Stimulated activated CD4-positive, alpha-beta T cell treated with anti-CD3 and anti-CD28 coated beads, Interleukin-15, amount 100 ng/mL, for 48 hours (primary cell): ENCODE results near the gene TAF4.
"Not testable (repeated sequence)": the region's sequence is repeated elsewhere in the genome, so short reads cannot be mapped to it uniquely, and the experiment has no call there.

Experiments
- DNase-seq, 2 donors: peaks; one replicate each; pipeline ENCODE4 v3.0.0-alpha.2; 2020; ENCODE audit warnings: low read depth in 2 of 2

Gene TAF4

GRCh38 chr20:62073323-62073722 lies 7.6 kb upstream of the TAF4 start:
- DNase-seq = no peak

DNA sequence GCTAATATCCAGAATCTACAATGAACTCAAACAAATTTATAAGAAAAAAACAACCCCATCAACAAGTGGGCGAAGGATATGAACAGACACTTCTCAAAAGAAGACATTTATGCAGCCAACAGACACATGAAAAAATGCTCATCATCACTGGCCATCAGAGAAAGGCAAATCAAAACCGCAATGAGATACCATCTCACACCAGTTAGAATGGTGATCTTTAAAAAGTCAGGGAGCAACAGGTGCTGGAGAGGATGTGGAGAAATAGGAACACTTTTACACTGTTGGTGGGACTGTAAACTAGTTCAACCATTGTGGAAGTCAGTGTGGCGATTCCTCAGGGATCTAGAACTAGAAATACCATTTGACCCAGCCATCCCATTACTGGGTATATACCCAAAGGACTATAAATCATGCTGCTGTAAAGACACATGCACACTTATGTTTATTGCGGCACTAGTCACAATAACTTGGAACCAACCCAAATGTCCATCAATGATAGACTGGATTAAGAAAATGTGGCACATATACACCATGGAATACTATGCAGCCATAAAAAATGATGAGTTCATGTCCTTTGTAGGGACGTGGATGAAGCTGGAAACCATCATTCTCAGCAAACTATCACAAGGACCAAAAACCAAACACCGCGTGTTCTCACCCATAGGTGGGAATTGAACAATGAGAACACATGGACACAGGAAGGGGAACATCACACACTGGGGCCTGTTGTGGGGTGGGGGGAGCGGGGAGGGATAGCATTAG lies 6.2 kb upstream of the TAF4 start:
- DNase-seq = not testable (repeated sequence)

- DNase-seq = no peak
These were observed 4.1 kb upstream of the TAF4 start for GRCh38 chr20:62069741-62070216.

DNA sequence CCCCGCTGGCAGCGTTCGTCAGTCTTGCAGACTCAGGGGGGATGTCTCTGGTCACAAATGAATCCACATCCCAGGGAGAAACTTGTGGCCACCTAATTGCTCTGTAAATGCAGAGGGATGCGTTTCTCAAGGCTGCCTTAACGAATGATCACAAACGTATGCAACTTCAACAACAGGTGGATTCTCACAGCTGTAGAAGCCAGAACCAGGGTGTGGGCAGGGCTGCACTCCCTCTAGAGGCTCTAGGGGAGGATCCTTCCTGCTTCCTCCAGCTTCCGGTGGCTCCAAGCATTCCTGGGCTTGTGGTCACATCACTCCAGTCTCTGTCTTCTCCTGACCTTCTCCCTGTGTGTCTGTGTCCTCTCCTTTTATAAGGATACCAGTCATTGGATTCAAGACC lies 3.3 kb upstream of the TAF4 start:
- DNase-seq = no peak

DNA sequence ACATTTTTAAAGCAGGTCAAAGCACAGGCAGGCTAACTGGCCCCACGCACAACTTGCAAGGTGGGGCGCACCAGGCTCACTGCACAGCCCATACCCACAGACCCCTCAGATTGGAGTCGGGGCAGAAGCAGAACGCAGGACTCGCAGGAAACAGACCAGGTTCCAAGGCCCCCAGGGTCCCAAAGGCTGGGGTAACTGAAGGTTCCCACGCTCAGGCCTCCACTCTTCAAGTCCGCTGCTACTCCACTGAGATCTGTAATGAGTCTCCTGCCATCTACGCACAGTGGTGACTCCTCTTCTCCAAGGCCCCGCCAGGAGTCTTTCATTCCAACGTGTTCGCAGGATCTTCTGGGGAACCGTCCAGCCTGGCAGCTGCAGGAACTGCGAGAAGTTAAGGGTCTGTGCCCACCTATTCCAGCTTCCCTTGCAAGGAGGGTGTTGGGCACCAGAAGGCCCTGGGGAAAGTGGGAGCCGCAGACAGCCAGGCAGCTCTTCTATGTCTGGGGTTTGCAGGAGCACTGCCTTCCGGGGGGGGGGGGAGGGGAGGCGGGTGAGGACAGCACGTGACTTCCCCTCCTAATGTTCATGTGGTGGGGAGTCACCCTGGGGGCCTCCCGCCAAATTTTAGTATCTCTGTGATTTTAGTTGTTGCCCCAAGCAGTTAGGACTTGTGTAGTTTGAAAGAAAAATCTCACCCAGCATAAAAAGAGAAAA lies 2.0 kb upstream of the TAF4 start:
- no peak for DNase-seq

DNA sequence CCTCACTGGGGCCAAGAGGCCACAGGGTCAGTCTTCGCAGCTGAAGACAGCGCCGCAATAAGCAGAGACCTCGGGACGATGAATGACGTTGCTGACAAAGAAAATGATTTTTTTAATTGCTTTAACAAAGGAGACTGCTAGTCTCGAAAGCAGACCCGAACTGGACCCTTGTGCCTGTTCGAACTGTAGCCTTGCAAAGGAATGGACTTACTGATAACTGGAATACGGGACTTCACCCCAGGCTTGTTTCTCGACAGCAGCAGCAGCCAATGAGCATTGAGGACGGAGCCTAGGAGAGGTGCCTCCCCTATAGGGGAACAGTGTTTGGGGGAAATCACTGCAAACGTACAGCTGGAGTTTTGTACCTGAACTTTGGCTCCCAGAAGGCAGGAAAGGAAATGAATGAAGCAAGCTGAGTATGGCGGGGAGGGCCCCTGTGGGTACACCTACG lies 1.3 kb upstream of the TAF4 start:
- no peak for DNase-seq

GRCh38 chr20:62066339-62066982 lies 780 bp upstream of the TAF4 start:
- DNase-seq = peak in 1 of 2 donors; percentile 25

DNA sequence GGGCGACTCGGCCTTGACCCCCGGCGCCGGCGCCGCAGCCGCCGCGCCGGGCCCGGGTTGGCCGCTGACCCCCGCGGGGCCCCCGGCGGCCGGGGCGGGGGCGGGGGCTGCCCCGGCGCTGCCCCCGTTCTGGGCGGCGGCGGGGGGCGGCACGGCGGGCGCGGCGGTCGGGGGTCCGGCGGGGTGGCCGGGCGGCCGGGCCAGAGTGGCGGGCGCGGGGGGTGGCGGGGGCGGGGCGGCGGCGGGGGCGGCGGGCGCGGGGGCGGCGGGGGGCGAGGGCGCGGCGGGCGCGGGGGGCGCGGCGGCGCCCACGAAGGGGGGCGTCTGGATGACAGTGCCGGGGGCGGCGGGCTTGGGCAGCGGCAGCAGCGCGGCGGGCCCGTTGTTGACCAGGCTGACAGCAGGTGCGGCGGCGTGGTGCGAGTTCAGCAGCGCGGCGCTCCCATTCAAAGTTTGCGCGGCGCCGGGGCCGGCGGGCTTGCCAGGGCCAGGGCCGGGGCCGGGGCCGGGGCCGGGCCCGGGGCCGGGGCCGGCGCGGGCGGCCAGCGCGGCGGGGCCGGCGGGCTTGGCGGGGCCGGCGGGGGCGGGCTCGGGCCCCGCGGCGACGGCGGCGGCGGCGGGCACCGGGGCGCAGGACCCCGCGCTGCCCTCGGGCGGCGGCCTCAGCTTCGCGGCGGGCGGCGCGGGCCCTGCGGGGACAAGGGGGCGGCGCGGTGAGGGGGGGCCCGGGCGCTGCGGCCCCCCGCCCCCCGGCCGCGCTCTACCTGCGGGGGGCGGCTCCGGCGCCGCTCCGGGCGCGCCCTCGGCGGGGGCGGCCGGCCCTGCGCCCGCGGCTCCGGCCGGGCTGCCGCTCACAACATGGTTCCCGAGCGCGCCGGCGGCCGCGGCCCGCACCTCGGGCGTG lies 659 bp downstream of the TAF4 start:
- no peak for DNase-seq

DNA sequence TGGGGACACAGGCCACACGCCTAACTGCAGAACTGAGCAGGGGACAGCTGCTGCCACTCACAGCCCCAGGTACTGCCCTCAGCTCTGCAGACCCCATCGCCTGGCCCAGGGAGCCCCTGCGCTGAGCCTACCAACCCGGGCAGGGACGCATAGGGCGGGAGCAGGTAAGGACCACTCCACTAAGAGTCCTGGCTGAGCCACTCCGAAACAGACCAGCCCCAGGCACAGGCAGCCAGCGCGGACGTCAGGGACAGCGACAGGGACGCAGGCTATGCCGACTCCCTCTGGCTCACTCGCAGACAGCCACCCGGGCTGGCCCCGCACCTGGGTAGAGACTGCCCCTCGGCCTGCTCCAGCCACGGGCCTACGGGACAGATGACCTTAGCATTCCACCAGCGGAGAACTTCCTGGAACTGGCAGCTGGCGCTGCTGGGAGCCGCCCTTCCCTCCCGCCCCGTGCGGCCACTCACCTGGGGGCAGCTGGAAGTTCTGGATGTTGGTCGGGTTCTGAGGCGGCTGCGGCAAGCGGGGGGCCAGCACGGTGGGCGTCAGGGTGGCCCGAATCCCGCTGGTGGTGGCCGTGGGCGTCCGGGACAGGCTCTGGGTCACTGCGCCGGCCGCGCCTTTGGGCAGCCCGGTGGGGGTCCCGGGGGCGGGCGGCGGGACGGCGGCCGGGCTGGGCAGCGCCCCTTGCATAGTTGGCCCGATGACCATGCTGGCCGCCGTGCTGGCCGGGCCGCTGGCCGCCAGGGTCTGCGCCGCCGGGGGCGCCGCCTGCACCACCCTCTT lies 1.5 kb downstream of the TAF4 start:
- DNase-seq = no peak

GRCh38 chr20:62063315-62063980 lies 2.2 kb downstream of the TAF4 start:
- DNase-seq = no peak

DNA sequence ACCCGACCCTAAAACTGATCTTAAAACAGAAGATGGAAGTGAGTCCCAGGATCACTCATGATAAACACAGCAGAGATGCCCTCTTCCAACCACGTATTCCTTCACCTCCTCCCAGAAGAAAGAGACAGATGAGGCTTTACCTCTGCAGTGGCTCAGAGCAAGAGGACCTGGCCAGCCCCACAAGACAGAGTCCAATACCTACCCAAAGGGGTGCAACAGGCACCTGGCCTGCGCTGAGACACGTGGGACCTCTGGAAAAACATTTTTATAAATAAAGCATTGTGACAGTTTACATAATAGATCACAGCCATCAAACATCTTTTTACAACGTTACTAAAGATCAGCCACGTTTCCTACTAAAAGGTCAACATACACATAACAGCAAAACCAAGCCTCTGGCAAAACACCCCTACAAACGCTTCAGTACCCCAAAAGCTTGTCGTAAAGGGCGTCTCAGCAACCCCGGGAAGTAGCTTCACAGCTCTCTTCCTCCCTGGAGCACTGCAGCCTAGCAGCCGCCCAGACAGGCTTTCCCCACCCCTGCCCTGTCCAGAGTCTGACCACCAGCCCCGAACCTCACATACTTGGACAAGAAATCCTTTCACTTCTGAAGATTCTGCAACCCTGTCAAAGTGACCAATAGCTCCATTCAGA lies 2.9 kb downstream of the TAF4 start:
- DNase-seq = no peak

DNA sequence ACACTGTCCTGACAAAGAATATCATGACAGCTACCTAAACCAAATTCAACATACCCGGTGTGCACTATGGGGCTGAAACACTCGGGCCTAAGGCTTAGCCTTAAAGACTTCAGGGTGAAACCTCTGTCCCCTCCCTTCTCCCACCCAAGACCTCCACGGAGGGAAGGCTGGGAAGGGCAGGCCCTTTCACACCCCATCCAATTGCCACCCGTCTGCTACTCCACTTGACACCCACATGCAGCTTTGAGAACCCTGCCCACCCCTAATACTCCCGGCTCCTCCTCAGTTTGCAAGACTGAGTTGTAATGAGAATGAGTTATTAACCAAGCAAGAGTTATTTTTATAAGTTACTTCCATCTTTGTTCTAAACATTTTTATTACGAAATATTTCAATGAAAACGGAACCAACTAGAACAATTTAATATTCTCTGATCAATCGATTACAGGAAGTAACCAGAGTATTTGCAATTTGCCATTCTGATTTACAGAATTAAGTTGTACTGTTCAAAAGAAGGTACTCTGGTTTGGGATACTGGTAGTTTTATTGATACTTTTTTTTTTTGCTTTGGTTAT lies 3.7 kb downstream of the TAF4 start:
- DNase-seq = no peak

DNA sequence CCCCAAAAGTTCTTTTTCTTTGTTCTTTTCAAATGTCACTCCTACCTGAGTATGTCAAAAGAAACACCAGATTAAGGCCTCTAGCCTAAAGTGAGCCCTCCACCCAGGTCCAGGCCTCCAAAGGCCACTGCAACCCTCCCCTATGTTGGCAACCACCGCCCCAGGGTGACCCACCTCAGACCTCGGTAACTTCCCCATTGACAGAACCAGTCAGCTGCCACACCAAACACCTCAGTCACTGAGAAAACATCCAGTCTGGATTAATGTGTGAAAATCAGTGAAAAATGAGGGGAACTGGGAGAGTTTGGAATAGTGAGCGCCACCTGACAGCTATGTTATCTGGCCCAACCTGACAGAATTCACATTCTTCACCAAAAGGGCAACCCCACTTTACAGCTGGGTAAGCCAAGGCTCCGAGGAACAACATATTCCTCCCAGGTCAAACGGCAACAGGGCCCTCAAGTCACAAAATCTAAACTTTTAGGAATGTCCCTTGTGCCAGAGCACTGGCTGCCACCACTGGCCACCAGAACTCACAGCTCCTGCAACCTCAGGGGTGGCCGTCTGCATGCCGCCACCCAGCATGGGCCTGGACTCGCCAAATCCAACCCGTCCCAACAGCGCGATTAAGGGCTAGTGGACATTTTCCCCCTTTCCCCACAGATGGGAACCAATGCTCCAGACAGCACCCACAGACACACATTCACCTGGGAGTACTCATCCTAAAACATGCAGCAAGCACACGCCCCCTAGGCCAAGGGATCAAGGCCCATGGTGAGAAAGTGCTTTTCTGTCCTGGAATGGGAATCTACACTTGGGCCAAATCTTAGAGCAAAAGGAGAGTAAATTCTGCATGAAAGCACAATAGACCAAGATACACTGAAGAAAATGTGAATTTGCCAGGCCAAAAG lies 4.8 kb downstream of the TAF4 start:
- DNase-seq = no peak

DNA sequence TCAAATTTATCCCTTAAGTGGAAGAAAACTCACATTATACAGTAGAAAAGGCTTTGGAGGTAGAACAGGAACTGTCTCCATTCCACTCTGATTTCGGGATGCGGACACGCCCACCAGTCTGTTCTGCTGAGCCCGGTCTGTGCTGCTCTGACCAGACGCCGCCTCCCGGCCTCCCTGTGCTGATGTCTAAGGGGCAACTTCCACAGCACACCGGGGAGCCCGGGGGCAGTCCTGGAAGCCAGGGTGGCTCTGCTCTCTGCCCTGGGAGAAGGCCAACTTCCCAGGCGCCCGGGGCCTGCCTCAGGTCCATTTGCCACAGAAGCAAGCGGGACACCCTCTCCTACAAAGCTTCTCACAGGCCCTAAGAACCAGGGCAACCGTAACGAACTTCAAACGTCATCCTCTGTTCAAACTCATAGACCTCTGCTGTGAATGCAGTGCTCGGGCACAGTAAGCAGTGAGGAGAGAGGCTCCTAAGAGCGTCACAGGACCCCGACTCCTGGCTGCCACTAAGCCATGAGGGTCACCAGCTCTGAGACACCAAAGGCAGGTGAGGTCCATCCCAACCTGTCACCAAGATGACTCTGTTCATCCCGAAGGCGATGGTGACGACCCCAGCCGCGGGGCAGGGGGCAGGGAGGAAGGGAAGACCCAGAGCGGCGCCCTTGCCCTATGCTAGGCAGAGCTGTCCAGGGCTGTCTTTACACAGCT lies 5.6 kb downstream of the TAF4 start:
- DNase-seq = no peak

DNA sequence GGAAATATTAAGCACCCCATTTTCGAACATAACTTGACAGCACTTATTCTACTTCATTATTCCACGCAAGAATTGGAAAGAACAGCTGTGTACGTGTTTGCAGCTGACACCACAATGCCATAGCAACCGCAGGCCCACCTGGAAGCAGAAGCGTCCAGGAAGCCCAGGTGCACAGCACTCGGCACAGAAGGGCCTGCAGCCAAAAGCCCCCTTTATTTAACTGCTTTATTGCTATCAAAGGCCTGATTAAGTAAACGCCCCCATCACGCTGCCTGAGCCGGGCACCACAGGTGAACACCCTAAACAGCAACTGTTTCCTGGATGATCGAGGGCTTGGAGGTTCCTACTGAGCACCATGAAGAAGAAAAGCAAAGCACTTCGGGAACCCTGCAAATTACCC lies 6.3 kb downstream of the TAF4 start:
- no peak for DNase-seq

- DNase-seq = no peak
These were observed 6.7 kb downstream of the TAF4 start for GRCh38 chr20:62058941-62059340.

- no peak for DNase-seq
These were observed 8.7 kb downstream of the TAF4 start for GRCh38 chr20:62056975-62057374.

GRCh38 chr20:62056377-62056776 lies 9.3 kb downstream of the TAF4 start:
- DNase-seq = no peak
